HepG2 (cell line): Measurements from ENCODE around the gene NAP1L1. TPM values are rescaled to one million over a fixed set of nuclear protein-coding genes. Genes with fewer than 3 reads are reported as not detected.

Experiments
- BCLAF1 ChIP-seq: fragments of 450-650 bp; IDR thresholded peaks from 2 replicates; pipeline ENCODE4 v1.6.1; 2017; ENCODE audit warnings: mild to moderate bottlenecking
- CBFB ChIP-seq: sonication (generic); formaldehyde crosslinking; IDR thresholded peaks from 2 replicates; pipeline ENCODE4 v1.4.0; 2020; ENCODE audit warnings: missing genetic modification reagents
- CEBPZ ChIP-seq: IDR thresholded peaks from 2 replicates; pipeline ENCODE4 v1.6.1; 2012; ENCODE audit warnings: low read length, improper control_type of control experiment
- FOSL2 ChIP-seq: sonication (generic); formaldehyde crosslinking; IDR thresholded peaks from 2 replicates; pipeline ENCODE4 v1.4.0; 2020; ENCODE audit warnings: missing genetic modification reagents
- FOXO4 ChIP-seq: sonication (generic); formaldehyde crosslinking; conservative IDR thresholded peaks from 2 replicates; pipeline ENCODE4 v1.8.1; 2023; ENCODE audit warnings: missing genetic modification reagents
- IRX3 ChIP-seq: sonication (generic); formaldehyde crosslinking; IDR thresholded peaks from 2 replicates; pipeline ENCODE4 v1.8.1; 2023; ENCODE audit warnings: mild to moderate bottlenecking, low read depth, missing genetic modification reagents, borderline replicate concordance
- JUN ChIP-seq: sonication (generic); formaldehyde crosslinking; IDR thresholded peaks from 2 replicates; pipeline ENCODE4 v1.4.0; 2020; ENCODE audit warnings: mild to moderate bottlenecking, missing genetic modification reagents
- KLF12 ChIP-seq: sonication (generic); formaldehyde crosslinking; IDR thresholded peaks from 2 replicates; pipeline ENCODE4 v1.4.0; 2020; ENCODE audit warnings: missing genetic modification reagents, borderline replicate concordance
- MATR3 ChIP-seq: sonication (generic); formaldehyde crosslinking; IDR thresholded peaks from 2 replicates; pipeline ENCODE4 v1.4.0; 2020; ENCODE audit warnings: missing genetic modification reagents
- MIER2 ChIP-seq: IDR thresholded peaks from 2 replicates; pipeline ENCODE4 v1.6.1; 2016; ENCODE audit warnings: missing biosample characterization, missing genetic modification reagents
- RBM22 ChIP-seq: fragments of 200-400 bp; formaldehyde crosslinking; optimal IDR thresholded peaks from 2 replicates; pipeline ENCODE3; 2017; ENCODE audit warnings: mild to moderate bottlenecking, low read length, moderate library complexity
- RNF219 ChIP-seq: sonication (generic); formaldehyde crosslinking; IDR thresholded peaks from 2 replicates; pipeline ENCODE4 v1.5.0; 2020; ENCODE audit warnings: mild to moderate bottlenecking, missing genetic modification reagents
- SMAD1 ChIP-seq: sonication (generic); formaldehyde crosslinking; IDR thresholded peaks from 2 replicates; pipeline ENCODE4 v1.4.0; 2020; ENCODE audit warnings: missing genetic modification reagents, low read depth, mild to moderate bottlenecking, borderline replicate concordance
- TFDP1 ChIP-seq: IDR thresholded peaks from 2 replicates; pipeline ENCODE4 v1.6.1; 2016; ENCODE audit warnings: missing compliant biosample characterization, missing genetic modification reagents, borderline replicate concordance
- ZFP37 ChIP-seq: sonication (generic); formaldehyde crosslinking; IDR thresholded peaks from 2 replicates; pipeline ENCODE4 v1.4.0; 2020; ENCODE audit warnings: missing genetic modification reagents, borderline replicate concordance
- ZNF234 ChIP-seq: sonication (generic); formaldehyde crosslinking; conservative IDR thresholded peaks from 2 replicates; pipeline ENCODE4 v1.5.1; 2020; ENCODE audit warnings: mild to moderate bottlenecking, missing genetic modification reagents
- ZNF678 ChIP-seq: sonication (generic); formaldehyde crosslinking; IDR thresholded peaks from 2 replicates; pipeline ENCODE4 v1.4.0; 2020; ENCODE audit warnings: mild to moderate bottlenecking, missing genetic modification reagents
- polyA plus RNA-seq, 8 experiments: library from polyadenylated mRNA; depleted of rRNA in 3 of 8; stranded (reverse) in 7 of 8; unstranded in 1 of 8; fragments of >200 nt; fragmentation: Illumina TruSeq in 4 of 8; extraction: Trizol in 4 of 8; gene quantifications; 2 replicates each; pipeline versions ENCODE4 v1.2.1 to v1.2.3, GENCODE V29; 2011 to 2016; ENCODE audit warnings: low read depth in 4 of 8, missing spikeins in 1 of 8, mixed read lengths in 1 of 8; ENCODE audit not compliant: insufficient read depth in 1 of 8
- total RNA-seq, 5 experiments: library from RNA; depleted of rRNA; stranded (reverse); fragments of >200 nt; fragmentation: Illumina TruSeq; extraction: Trizol; gene quantifications; 2 replicates each; pipeline ENCODE4 v1.2.3, GENCODE V29; 2016; ENCODE audit warnings: low read depth in 1 of 5

Gene NAP1L1
- total and polyA plus RNA-seq, 2 of the 13 experiments (the other 11 are each of a cell fraction or from before 2014, with no cell fraction given), result 207 to 309 TPM

- TF ChIP-seq FOXO4 (CRISPR knock-in tag) (no peak), KLF12 (no peak), FOSL2 (CRISPR knock-in tag) (no peak), SMAD1 (CRISPR knock-in tag) (no peak), IRX3 (no peak), ZNF234 (CRISPR knock-in tag) (no peak), RNF219 (CRISPR knock-in tag) (0 out of 2 replicates have a peak, but pooled peaks have one; percentile 12), CBFB (CRISPR knock-in tag) (0 out of 2 replicates have a peak, but pooled peaks have one; percentile 11), MIER2 (CRISPR knock-in tag) (0 out of 2 replicates have a peak, but pooled peaks have one; percentile 28), MATR3 (CRISPR knock-in tag) (no peak), ZNF678 (CRISPR knock-in tag) (no peak), RBM22 (peak; percentile 84), BCLAF1 (no peak), ZFP37 (no peak), TFDP1 (CRISPR knock-in tag) (peak; percentile 9; the same call in 1 of the 2 replicates), JUN (CRISPR knock-in tag) (0 out of 2 replicates have a peak, but pooled peaks have one; percentile 16), CEBPZ (no peak)
These were observed 52.2 kb downstream of the NAP1L1 start (continued) for GRCh38 chr12:76032043-76032981.
